HG02973 (cell line): Measurements from ENCODE around the gene EHF.
A peak's percentile ranks its signal among the peaks of the same experiment; 100 is the strongest.

Experiments used
- ATAC-seq: cut with Tn5 transposase; IDR thresholded peaks from one replicate; pipeline ENCODE4 v1.9.1; 2021; ENCODE audit warnings: moderate library complexity; ENCODE audit not compliant: unreplicated experiment

Gene EHF

GRCh38 chr11:34623463-34623862 is 2.6 kb downstream of the EHF start:
- no peak for ATAC-seq

- no peak for ATAC-seq
Observed at GRCh38 chr11:34624069-34624468, 3.2 kb downstream of the EHF start.

GRCh38 chr11:34625576-34625975 is 4.7 kb downstream of the EHF start:
- ATAC-seq: no peak

- no peak for ATAC-seq
Observed at GRCh38 chr11:34626393-34626792, 5.5 kb downstream of the EHF start.

DNA sequence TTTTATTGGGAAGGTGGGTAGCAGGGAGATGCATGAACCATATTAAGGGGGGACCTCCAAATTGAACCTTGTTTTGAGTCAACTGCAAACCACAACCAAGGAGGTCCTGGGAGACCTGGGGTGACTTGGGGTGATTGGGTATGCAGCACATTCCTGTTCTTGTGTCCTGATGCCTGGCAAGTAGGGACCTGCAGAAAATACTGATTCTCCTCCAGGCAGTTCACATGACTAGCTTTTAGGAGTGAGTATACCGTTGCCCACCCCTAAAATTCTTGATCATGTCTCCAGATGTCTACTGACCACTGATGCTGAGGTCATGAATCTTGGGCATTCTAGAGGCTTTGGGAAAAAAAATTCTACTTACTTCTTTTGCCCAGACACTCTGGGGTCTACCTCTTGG is 6.3 kb downstream of the EHF start:
- no peak for ATAC-seq

- ATAC-seq: no peak
Observed at GRCh38 chr11:34629711-34630110, 8.8 kb downstream of the EHF start.

DNA sequence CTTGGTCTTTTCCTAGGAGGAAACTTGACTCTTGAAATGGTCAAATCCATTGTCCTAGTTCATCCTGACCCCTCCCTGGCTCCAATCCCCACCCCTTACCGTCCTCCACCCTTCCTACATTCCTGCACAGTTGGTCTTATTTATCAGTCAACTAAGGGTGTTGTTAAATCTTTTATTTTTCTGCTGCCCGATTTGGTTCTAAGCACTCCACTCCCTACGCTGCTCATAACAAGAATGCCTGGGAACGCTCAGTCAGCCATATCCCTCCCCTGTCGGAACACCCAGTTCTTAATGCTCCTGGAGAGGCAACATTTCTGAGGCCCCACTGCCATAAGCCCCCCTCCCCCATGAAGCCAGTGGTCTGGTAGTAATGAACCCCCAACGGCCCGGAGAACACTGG is 9.7 kb downstream of the EHF start:
- ATAC-seq: no peak

- ATAC-seq: no peak
Observed at GRCh38 chr11:34631297-34631696, 10.4 kb downstream of the EHF start.

- ATAC-seq: no peak
Observed at GRCh38 chr11:34631737-34632104, 10.8 kb downstream of the EHF start.

GRCh38 chr11:34632105-34632791 is 11.4 kb downstream of the EHF start:
- ATAC-seq: no peak

DNA sequence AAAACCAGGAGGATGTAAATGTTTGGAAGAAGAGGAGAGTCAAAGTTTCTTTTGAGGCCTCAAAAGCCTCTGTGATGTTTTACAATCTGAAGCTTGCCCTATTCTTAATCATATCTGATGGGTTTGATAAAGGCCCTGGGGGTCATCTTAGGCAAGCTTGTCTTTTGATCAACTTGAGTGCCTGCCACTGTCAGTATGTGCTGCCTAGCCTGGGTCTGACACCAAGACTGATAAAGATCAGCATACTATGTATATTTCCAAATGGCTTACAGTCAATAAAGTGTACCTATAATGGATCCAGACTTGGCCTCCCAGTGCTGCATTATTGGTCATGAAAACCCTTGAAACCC is 12.7 kb downstream of the EHF start:
- ATAC-seq: peak; percentile 11

GRCh38 chr11:34633990-34634693 is 13.2 kb downstream of the EHF start:
- peak; percentile 89 for ATAC-seq

- ATAC-seq: no peak
Observed at GRCh38 chr11:34634694-34635062, 13.8 kb downstream of the EHF start.

- no peak for ATAC-seq
Observed at GRCh38 chr11:34636127-34636526, 15.2 kb downstream of the EHF start.

DNA sequence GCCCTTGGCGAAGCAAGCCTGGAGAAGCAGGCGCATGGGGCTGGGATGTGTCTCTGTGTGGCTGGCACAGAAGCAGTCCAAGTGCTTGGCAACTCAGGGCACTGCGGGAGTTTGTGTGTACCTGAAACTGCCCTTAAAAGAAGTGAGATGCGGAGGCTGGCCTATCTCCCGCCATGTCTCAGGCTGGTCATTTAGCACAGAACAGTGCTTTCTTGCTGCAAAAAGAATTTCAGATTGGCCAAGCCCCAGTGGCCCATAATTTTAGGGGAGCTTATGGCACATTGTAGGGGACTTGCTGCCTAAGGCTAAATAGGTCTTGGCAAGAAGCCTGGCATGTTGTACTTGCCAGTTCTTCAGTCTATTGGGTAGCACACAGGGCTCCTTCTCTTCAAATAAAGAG is 16.4 kb downstream of the EHF start:
- no peak for ATAC-seq

- no peak for ATAC-seq
Observed at GRCh38 chr11:34638897-34639296, 18.0 kb downstream of the EHF start.

DNA sequence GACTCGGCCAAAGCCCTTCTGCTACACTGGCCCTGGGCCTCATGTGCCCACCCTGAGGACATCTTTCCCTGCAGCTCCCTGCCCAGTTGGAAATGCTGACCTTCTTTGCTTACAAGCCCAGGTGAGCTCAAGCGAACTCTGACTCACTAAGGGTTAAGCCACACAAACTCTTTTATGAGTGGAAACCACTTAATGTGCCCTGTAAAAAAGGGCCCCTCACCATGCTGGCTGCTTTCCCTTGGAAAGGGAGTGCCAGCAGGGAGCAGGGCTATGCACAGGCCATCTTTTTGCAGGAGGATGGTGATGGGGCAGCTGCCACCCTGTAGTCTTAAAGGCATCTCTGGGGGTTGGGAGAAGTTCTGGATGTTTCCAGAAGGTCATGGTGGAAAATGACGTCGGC is 18.7 kb downstream of the EHF start:
- ATAC-seq: no peak

DNA sequence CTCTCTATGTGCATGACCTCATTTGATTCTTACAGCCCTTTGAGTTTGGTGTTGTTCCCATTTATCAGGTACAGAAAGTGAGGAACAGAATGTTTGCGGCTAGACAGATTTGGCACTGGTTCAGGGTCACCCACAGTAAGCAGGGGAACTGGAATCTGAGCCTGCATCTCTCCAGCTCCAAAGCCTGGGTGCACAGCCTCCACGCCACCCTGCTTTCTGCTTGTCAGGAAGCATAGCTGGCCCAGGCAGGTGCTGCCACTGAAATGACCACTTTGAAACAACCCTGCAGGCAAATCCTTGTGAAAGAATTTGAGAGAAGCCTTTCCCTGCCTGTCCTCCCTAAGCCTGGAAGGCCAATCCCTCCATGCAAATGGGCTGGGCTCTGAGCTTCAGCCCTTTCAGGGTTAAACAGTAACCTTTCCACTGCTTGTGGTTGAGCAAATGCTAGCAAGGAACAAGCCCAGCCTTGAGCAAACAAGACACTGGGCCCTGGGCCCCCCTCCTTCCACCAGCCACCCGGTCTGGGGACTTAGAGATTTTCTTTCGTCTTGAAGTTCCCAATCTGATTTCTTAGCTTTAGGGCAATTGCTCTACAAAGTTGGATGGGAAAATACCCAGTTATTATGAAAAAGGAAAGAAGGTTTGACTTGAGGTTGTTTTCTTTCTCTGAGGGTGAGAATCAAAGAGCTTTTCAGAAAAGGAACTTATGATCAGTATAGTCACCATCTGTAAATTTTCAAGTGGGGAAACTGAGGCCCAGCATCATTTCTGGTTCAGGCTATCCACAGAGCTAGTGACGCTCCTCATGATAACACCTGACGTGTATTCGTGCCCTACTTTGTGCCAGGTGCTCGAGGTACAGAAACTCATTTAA is 19.4 kb downstream of the EHF start:
- no peak for ATAC-seq

- no peak for ATAC-seq
Observed at GRCh38 chr11:34640924-34641275, 20.0 kb downstream of the EHF start.

GRCh38 chr11:34641456-34641855 is 20.6 kb downstream of the EHF start:
- no peak for ATAC-seq

DNA sequence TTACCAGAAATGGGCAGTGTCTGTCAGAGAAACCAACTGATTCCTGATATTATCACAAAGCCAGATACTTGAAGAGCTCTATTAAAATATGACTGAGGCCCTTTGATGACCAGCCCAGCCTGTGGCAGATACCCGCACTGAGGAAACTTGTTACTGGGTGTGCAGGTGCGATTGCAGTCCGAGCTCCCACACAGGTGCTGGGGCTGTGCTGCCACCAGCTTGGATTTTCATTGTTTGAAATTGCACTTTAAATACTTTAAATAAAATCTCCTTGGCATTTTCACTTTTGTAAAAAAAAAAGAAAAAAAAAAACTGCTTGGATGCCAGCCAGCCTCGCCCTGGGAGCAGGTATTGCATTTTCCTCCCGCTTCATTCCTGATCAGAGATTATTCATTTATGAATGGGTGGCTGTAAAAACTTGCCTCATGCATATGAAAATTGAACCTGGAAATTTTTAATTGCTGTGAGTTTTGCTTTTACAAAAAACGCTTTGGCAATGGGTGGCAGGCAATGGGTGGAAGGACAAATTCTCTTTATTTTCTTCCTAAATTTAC is 21.2 kb downstream of the EHF start:
- no peak for ATAC-seq

- no peak for ATAC-seq
Observed at GRCh38 chr11:34642873-34643272, 22.0 kb downstream of the EHF start.
